Dermis blood vessel endothelial cell (primary cell): ENCODE data around the gene GFER. TPM values are rescaled to one million over a fixed set of nuclear protein-coding genes. Genes with fewer than 3 reads are reported as not detected.
"Not testable (repeated sequence)": the region's sequence is repeated elsewhere in the genome, so short reads cannot be mapped to it uniquely, and the experiment has no call there.

Experiments used
- DNase-seq: peaks from one replicate; pipeline ENCODE4 v3.0.0; 2010
- total RNA-seq: library from RNA; depleted of rRNA; stranded (reverse); fragments of >200 nt; gene quantifications from 2 replicates; pipeline ENCODE4 v1.2.3, GENCODE V29; 2014

The GFER gene
- 9.0 and 13.4 TPM in 2 replicates for total RNA-seq

GRCh38 chr16:1983544-1984346 is at the start of gene GFER:
Gene GFER (plus strand): TSS chr16:1984193. CDS start chr16:1984219, 26 bp downstream.
- DNase-seq: peak; percentile 97

- DNase-seq: no peak
Observed at GRCh38 chr16:1936945-1937479, 47.0 kb upstream of the GFER start.

- no peak for DNase-seq
Observed at GRCh38 chr16:1938316-1938715, 45.7 kb upstream of the GFER start.

GRCh38 chr16:1938910-1939309 is 45.1 kb upstream of the GFER start:
- DNase-seq: no peak

GRCh38 chr16:1939833-1940232 is 44.2 kb upstream of the GFER start:
- DNase-seq: not testable (repeated sequence)

- no peak for DNase-seq
Observed at GRCh38 chr16:1940273-1941161, 43.5 kb upstream of the GFER start.

- peak; percentile 30 for DNase-seq
Observed at GRCh38 chr16:1941162-1942046, 42.6 kb upstream of the GFER start.

GRCh38 chr16:1942047-1942809 is 41.8 kb upstream of the GFER start:
- DNase-seq: no peak

- peak; percentile 98 for DNase-seq
Observed at GRCh38 chr16:1942810-1943726, 40.9 kb upstream of the GFER start, which contains the start of gene MSRB1. Gene MSRB1 (minus strand): TSS chr16:1943199. CDS start chr16:1943156, 43 bp downstream.

- no peak for DNase-seq
Observed at GRCh38 chr16:1944612-1945199, 39.3 kb upstream of the GFER start.

- DNase-seq: no peak
Observed at GRCh38 chr16:1945559-1946391, 38.2 kb upstream of the GFER start.

- DNase-seq: peak; percentile 54
Observed at GRCh38 chr16:1946495-1947368, 37.3 kb upstream of the GFER start.

- no peak for DNase-seq
Observed at GRCh38 chr16:1947369-1947670, 36.7 kb upstream of the GFER start.

- DNase-seq: no peak
Observed at GRCh38 chr16:1949507-1949906, 34.5 kb upstream of the GFER start.

GRCh38 chr16:1950047-1950446 is 33.9 kb upstream of the GFER start:
- DNase-seq: no peak

- DNase-seq: no peak
Observed at GRCh38 chr16:1950559-1950958, 33.4 kb upstream of the GFER start.

- DNase-seq: no peak
Observed at GRCh38 chr16:1953734-1954133, 30.3 kb upstream of the GFER start.
